ENCODE data around the gene ASCC1. TPM values are rescaled to one million over a fixed set of nuclear protein-coding genes. Genes with fewer than 3 reads are reported as not detected.

ASCC1 gene
- total and polyA plus RNA-seq, 2 of the 13 experiments (the other 11 are each of a cell fraction or from before 2014, with no cell fraction given), result 21.6 to 30.1 TPM

DNA sequence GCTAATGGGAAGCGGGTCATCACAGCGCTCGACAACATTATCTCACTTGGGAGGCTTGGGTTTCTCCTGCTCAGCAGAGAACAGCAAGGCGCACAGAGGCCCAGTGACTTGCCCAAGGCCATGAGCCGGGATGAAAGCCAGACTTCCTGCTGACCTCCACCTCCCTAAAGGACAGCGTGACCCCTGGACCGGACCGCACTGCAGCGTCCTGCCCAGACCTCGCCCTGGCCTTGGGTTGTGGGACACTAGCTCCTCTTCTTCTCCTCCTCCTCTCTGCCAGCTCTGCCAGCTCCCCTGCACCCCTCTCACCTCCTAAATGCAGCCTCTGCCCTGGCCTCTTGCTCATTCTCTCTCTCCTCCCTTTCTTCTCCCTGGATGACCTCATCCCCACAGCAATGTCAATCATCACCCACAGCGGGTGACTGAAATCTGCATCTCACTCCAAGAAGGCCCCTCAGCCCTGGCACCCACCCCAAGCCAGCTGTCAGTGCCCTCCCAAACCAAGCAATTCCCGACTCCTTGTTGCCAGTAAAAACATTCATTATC, 147.1 kb downstream of the ASCC1 start (continued):
- TF ChIP-seq ZBTB40 (IDR thresholded peaks at IDR 0.05) (no peak), ZBTB40 (CRISPR knock-in tag; IDR thresholded peaks at IDR 0.05) (no peak), CHD4 (IDR thresholded peaks at IDR 0.05; ENCODE audit: borderline replicate concordance, low read length) (no peak), SMYD3 (CRISPR knock-in tag; IDR thresholded peaks at IDR 0.05) (no peak), RNF2 (conservative IDR thresholded peaks at IDR 0.05; ENCODE audit: low read depth) (no peak), NONO (IDR thresholded peaks at IDR 0.05) (no peak), NONO (CRISPR knock-in tag; conservative IDR thresholded peaks at IDR 0.05) (peak; percentile 61; the same call in 1 of the 2 replicates), ZNF747 (CRISPR knock-in tag; IDR thresholded peaks at IDR 0.05; ENCODE audit: borderline replicate concordance) (peak; percentile 12; the same call in 1 of the 2 replicates), BRCA1 (CRISPR knock-in tag; IDR thresholded peaks at IDR 0.05) (no peak), GLMP (CRISPR knock-in tag; IDR thresholded peaks at IDR 0.05; ENCODE audit: borderline replicate concordance) (no peak), ZNF850 (CRISPR knock-in tag; conservative IDR thresholded peaks at IDR 0.05) (no peak), ZNF496 (CRISPR knock-in tag; IDR thresholded peaks at IDR 0.05; ENCODE audit: insufficient replicate concordance) (no peak), ZNF468 (CRISPR knock-in tag; IDR thresholded peaks at IDR 0.05) (no peak), ASH2L (IDR thresholded peaks at IDR 0.05; ENCODE audit: insufficient read length, low read depth, low read length) (no peak), TCF12 (IDR thresholded peaks at IDR 0.05) (no peak), TCF12 (CRISPR knock-in tag; IDR thresholded peaks at IDR 0.05) (0 out of 2 replicates have a peak, but pooled peaks have one; percentile 7), ZSCAN29 (CRISPR knock-in tag; conservative IDR thresholded peaks at IDR 0.05) (no peak), DNMT1 (CRISPR knock-in tag; IDR thresholded peaks at IDR 0.05) (no peak), MYNN (CRISPR knock-in tag; IDR thresholded peaks at IDR 0.05; ENCODE audit: low read depth) (no peak)
- TF ChIP-seq, protein P1, sequence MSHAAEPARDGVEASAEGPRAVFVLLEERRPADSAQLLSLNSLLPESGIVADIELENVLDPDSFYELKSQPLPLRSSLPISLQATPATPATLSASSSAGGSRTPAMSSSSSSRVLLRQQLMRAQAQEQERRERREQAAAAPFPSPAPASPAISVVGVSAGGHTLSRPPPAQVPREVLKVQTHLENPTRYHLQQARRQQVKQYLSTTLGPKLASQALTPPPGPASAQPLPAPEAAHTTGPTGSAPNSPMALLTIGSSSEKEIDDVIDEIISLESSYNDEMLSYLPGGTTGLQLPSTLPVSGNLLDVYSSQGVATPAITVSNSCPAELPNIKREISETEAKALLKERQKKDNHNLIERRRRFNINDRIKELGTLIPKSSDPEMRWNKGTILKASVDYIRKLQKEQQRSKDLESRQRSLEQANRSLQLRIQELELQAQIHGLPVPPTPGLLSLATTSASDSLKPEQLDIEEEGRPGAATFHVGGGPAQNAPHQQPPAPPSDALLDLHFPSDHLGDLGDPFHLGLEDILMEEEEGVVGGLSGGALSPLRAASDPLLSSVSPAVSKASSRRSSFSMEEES (CRISPR knock-in tag; IDR thresholded peaks at IDR 0.05), result peak; percentile 64

All from HepG2 (cell line).